ENCODE results near the gene CCDC196.

Gene CCDC196

DNA sequence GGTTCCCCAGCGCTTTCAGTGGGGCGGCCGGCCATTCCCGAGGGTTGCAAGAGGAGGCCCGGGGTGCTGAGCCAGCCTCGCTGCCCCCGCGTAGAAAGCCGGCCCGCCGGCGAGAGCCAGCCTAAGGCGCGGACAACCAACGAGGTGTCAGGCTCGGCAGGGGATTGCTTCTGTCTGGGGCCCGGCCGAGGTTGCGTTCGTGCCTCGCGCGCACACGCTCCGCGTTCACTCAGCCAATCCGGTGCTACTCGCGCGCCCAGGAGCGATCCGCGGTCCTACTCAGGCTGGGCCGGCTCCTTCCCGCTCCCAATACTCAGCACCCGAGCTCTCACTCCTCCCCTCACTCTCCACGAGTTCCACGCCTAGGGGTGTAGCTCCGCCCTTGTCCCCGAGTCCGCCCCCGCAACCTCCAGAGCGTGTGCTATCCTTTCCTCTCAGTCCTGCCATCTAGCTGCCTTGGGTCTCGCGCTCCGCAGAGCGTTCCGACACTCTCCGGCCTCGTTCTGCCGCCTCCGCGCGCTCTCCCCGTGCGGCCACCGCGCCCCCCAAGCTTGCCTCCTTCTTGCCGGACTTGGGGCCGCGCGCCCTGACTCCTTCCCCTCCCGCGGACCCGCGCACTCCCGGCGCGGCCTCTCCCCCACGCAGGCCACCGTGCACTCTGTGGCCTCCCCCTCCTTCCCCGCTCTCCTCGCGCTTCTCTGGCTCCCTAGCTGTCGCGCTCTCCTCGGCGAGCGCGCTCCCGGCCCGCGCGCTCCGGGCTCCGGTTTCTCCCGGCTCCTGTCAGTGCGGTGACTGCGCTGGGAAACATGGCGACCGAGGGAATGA, 21.8 kb downstream of the CCDC196 start, which contains the start of gene GPHN (continued):
- TF ChIP-seq, protein P1, sequence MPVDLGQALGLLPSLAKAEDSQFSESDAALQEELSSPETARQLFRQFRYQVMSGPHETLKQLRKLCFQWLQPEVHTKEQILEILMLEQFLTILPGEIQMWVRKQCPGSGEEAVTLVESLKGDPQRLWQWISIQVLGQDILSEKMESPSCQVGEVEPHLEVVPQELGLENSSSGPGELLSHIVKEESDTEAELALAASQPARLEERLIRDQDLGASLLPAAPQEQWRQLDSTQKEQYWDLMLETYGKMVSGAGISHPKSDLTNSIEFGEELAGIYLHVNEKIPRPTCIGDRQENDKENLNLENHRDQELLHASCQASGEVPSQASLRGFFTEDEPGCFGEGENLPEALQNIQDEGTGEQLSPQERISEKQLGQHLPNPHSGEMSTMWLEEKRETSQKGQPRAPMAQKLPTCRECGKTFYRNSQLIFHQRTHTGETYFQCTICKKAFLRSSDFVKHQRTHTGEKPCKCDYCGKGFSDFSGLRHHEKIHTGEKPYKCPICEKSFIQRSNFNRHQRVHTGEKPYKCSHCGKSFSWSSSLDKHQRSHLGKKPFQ (tag by site-specific recombination; IDR thresholded peaks at IDR 0.05), result no peak
- 0 out of 2 replicates have a peak, but pooled peaks have one; percentile 56 for TF ChIP-seq ZNF558 (tag by site-specific recombination; IDR thresholded peaks at IDR 0.05)
- TF ChIP-seq ZNF510 (tag by site-specific recombination; IDR thresholded peaks at IDR 0.05; ENCODE audit: insufficient replicate concordance), result no peak
- TF ChIP-seq, protein P2, sequence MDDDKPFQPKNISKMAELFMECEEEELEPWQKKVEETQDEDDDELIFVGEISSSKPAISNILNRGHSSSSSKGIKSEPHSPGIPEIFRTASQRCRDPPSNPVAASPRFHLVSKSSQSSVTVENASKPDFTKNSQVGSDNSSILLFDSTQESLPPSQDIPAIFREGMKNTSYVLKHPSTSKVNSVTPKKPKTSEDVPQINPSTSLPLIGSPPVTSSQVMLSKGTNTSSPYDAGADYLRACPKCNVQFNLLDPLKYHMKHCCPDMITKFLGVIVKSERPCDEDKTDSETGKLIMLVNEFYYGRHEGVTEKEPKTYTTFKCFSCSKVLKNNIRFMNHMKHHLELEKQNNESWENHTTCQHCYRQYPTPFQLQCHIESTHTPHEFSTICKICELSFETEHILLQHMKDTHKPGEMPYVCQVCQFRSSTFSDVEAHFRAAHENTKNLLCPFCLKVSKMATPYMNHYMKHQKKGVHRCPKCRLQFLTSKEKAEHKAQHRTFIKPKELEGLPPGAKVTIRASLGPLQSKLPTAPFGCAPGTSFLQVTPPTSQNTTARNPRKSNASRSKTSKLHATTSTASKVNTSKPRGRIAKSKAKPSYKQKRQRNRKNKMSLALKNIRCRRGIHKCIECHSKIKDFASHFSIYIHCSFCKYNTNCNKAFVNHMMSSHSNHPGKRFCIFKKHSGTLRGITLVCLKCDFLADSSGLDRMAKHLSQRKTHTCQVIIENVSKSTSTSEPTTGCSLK (tag by site-specific recombination; IDR thresholded peaks at IDR 0.05), result no peak
- TF ChIP-seq SP7 (tag by site-specific recombination; IDR thresholded peaks at IDR 0.05), result peak; percentile 87
- 0 out of 2 replicates have a peak, but pooled peaks have one; percentile 21 for TF ChIP-seq SCRT2 (tag by site-specific recombination; IDR thresholded peaks at IDR 0.05)
- TF ChIP-seq, protein P3, sequence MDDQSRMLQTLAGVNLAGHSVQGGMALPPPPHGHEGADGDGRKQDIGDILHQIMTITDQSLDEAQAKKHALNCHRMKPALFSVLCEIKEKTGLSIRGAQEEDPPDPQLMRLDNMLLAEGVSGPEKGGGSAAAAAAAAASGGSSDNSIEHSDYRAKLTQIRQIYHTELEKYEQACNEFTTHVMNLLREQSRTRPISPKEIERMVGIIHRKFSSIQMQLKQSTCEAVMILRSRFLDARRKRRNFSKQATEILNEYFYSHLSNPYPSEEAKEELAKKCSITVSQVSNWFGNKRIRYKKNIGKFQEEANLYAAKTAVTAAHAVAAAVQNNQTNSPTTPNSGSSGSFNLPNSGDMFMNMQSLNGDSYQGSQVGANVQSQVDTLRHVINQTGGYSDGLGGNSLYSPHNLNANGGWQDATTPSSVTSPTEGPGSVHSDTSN (CRISPR knock-in tag; IDR thresholded peaks at IDR 0.05), result peak; percentile 35; the same call in 1 of the 2 replicates
- TF ChIP-seq, protein P4, sequence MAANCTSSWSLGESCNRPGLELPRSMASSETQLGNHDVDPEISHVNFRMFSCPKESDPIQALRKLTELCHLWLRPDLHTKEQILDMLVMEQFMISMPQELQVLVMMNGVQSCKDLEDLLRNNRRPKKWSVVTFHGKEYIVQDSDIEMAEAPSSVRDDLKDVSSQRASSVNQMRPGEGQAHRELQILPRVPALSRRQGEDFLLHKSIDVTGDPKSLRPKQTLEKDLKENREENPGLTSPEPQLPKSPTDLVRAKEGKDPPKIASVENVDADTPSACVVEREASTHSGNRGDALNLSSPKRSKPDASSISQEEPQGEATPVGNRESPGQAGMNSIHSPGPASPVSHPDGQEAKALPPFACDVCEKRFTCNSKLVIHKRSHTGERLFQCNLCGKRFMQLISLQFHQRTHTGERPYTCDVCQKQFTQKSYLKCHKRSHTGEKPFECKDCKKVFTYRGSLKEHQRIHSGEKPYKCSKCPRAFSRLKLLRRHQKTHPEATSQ (tag by site-specific recombination; IDR thresholded peaks at IDR 0.05), result peak; percentile 59; the same call in 1 of the 2 replicates
- TF ChIP-seq, protein P5, sequence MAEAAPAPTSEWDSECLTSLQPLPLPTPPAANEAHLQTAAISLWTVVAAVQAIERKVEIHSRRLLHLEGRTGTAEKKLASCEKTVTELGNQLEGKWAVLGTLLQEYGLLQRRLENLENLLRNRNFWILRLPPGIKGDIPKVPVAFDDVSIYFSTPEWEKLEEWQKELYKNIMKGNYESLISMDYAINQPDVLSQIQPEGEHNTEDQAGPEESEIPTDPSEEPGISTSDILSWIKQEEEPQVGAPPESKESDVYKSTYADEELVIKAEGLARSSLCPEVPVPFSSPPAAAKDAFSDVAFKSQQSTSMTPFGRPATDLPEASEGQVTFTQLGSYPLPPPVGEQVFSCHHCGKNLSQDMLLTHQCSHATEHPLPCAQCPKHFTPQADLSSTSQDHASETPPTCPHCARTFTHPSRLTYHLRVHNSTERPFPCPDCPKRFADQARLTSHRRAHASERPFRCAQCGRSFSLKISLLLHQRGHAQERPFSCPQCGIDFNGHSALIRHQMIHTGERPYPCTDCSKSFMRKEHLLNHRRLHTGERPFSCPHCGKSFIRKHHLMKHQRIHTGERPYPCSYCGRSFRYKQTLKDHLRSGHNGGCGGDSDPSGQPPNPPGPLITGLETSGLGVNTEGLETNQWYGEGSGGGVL (tag by site-specific recombination; IDR thresholded peaks at IDR 0.05), result peak; percentile 63
- peak; percentile 51; the same call in 1 of the 2 replicates for TF ChIP-seq YY1 (tag by site-specific recombination; IDR thresholded peaks at IDR 0.05)
- peak; percentile 41; the same call in 1 of the 2 replicates for TF ChIP-seq WT1 (tag by site-specific recombination; IDR thresholded peaks at IDR 0.05)
- TF ChIP-seq, protein P6, sequence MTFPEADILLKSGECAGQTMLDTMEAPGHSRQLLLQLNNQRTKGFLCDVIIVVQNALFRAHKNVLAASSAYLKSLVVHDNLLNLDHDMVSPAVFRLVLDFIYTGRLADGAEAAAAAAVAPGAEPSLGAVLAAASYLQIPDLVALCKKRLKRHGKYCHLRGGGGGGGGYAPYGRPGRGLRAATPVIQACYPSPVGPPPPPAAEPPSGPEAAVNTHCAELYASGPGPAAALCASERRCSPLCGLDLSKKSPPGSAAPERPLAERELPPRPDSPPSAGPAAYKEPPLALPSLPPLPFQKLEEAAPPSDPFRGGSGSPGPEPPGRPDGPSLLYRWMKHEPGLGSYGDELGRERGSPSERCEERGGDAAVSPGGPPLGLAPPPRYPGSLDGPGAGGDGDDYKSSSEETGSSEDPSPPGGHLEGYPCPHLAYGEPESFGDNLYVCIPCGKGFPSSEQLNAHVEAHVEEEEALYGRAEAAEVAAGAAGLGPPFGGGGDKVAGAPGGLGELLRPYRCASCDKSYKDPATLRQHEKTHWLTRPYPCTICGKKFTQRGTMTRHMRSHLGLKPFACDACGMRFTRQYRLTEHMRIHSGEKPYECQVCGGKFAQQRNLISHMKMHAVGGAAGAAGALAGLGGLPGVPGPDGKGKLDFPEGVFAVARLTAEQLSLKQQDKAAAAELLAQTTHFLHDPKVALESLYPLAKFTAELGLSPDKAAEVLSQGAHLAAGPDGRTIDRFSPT (tag by site-specific recombination; IDR thresholded peaks at IDR 0.05), result peak; percentile 35; the same call in 1 of the 2 replicates
- no peak for TF ChIP-seq ZNF561 (tag by site-specific recombination; IDR thresholded peaks at IDR 0.05; ENCODE audit: borderline replicate concordance)
- TF ChIP-seq ZNF155 (tag by site-specific recombination; IDR thresholded peaks at IDR 0.05), result no peak
- TF ChIP-seq, protein P7, sequence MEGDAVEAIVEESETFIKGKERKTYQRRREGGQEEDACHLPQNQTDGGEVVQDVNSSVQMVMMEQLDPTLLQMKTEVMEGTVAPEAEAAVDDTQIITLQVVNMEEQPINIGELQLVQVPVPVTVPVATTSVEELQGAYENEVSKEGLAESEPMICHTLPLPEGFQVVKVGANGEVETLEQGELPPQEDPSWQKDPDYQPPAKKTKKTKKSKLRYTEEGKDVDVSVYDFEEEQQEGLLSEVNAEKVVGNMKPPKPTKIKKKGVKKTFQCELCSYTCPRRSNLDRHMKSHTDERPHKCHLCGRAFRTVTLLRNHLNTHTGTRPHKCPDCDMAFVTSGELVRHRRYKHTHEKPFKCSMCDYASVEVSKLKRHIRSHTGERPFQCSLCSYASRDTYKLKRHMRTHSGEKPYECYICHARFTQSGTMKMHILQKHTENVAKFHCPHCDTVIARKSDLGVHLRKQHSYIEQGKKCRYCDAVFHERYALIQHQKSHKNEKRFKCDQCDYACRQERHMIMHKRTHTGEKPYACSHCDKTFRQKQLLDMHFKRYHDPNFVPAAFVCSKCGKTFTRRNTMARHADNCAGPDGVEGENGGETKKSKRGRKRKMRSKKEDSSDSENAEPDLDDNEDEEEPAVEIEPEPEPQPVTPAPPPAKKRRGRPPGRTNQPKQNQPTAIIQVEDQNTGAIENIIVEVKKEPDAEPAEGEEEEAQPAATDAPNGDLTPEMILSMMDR (tag by site-specific recombination; IDR thresholded peaks at IDR 0.05), result peak; percentile 88
- peak; percentile 72 for TF ChIP-seq KLF9 (tag by site-specific recombination; IDR thresholded peaks at IDR 0.05; ENCODE audit: low read depth)
- TF ChIP-seq MYNN (tag by site-specific recombination; IDR thresholded peaks at IDR 0.05; ENCODE audit: borderline replicate concordance), result no peak
- peak; percentile 100 for TF ChIP-seq ZNF600 (tag by site-specific recombination; IDR thresholded peaks at IDR 0.05)
- peak; percentile 76; the same call in 1 of the 2 replicates for TF ChIP-seq ZNF391 (tag by site-specific recombination; IDR thresholded peaks at IDR 0.05; ENCODE audit: borderline replicate concordance, low read depth)
- TF ChIP-seq SP2 (tag by site-specific recombination; IDR thresholded peaks at IDR 0.05), result peak; percentile 84
- no peak for TF ChIP-seq ZNF571 (tag by site-specific recombination; IDR thresholded peaks at IDR 0.05)
- TF ChIP-seq, protein P8, sequence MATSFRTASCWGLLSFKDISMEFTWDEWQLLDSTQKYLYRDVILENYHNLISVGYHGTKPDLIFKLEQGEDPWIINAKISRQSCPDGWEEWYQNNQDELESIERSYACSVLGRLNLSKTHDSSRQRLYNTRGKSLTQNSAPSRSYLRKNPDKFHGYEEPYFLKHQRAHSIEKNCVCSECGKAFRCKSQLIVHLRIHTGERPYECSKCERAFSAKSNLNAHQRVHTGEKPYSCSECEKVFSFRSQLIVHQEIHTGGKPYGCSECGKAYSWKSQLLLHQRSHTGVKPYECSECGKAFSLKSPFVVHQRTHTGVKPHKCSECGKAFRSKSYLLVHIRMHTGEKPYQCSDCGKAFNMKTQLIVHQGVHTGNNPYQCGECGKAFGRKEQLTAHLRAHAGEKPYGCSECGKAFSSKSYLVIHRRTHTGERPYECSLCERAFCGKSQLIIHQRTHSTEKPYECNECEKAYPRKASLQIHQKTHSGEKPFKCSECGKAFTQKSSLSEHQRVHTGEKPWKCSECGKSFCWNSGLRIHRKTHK (tag by site-specific recombination; IDR thresholded peaks at IDR 0.05), result no peak
- no peak for TF ChIP-seq ZNF48 (tag by site-specific recombination; IDR thresholded peaks at IDR 0.05)
